A549 (cell line): Measurements from ENCODE around the gene SPATA45. TPM values are rescaled to one million over a fixed set of nuclear protein-coding genes. Genes with fewer than 3 reads are reported as not detected.

Experiments
- ATAC-seq, 2 experiments: fragments of 200-7000 bp in 1 of 2; fragments of >200 bp in 1 of 2; cut with Nextera tagmentation in 1 of 2; cut with Tn5 transposase in 1 of 2; 3 replicates each; pipeline versions ENCODE4 v1.8.0 to v1.9.1; 2018 to 2020; ENCODE audit warnings: mild to moderate bottlenecking in 1 of 2, moderate library complexity in 1 of 2
- CTCF ChIA-PET: fragments of 300-600 bp; sonication (Branson Sonifier 250); formaldehyde crosslinking; extraction: SDS; loops from one replicate; lab custom pipeline; 2021; ENCODE audit warnings: antibody characterized with exemption, inconsistent platforms; lab: Yijun Ruan, JAX
- POLR2A ChIA-PET: fragments of 350-600 bp; formaldehyde crosslinking; extraction: SDS; loops from one replicate; lab custom pipeline; 2021; ENCODE audit warnings: antibody characterized with exemption, inconsistent platforms; lab: Yijun Ruan, JAX
- DNase-seq, 2 experiments: peaks; one replicate each; pipeline versions ENCODE4 v3.0.0 to v3.0.0-alpha.2; 2011 to 2016; ENCODE audit warnings: low read depth in 1 of 2, low spot score in 1 of 2
- FAIRE-seq: peaks from 2 replicates; lab custom pipeline; 2011; peaks lifted over from hg19 to GRCh38; lab: Jason Lieb, UNC
- H3K27ac ChIP-seq, 2 experiments: fragments of >200 bp; sonication (Bioruptor Twin); formaldehyde crosslinking; 3 replicates each; pipeline ENCODE4 v1.5.1; 2016 to 2017
- H3K4me1 ChIP-seq: fragments of >200 bp; sonication (Bioruptor Twin); formaldehyde crosslinking; 3 replicates; pipeline ENCODE4 v1.6.1; 2016
- H3K4me2 ChIP-seq: fragments of >200 bp; sonication (Bioruptor Twin); formaldehyde crosslinking; 3 replicates; pipeline ENCODE4 v1.6.1; 2016
- H3K4me3 ChIP-seq: fragments of >200 bp; sonication (Bioruptor Twin); formaldehyde crosslinking; 3 replicates; pipeline ENCODE4 v1.5.1; 2016
- H3K9me3 ChIP-seq: fragments of >200 bp; sonication (Bioruptor Twin); formaldehyde crosslinking; 3 replicates; pipeline ENCODE4 v1.6.1; 2016
- ATOH8 ChIP-seq: fragments of 250-450 bp; sonication (Bioruptor Pico); IDR thresholded peaks from 2 replicates; pipeline ENCODE4 v1.5.0; 2020; ENCODE audit warnings: low read depth, mild to moderate bottlenecking, moderate library complexity
- CBX2 ChIP-seq: fragments of 200-600 bp; sonication (generic); IDR thresholded peaks from 2 replicates; pipeline ENCODE4 v1.6.1; 2016; ENCODE audit warnings: low read depth, mild to moderate bottlenecking, borderline replicate concordance
- CBX8 ChIP-seq: fragments of 200-600 bp; sonication (generic); IDR thresholded peaks from 2 replicates; pipeline ENCODE4 v1.6.1; 2016
- CEBPB ChIP-seq, 2 experiments: fragments of >200 bp in 1 of 2; sonication (Bioruptor Twin) in 1 of 2; formaldehyde crosslinking in 1 of 2; IDR thresholded peaks; 2 replicates each; pipeline ENCODE4 v1.6.1; 2012 to 2016
- CHD2 ChIP-seq: fragments of 150-350 bp; IDR thresholded peaks from 2 replicates; pipeline ENCODE4 v1.6.1; 2014; ENCODE audit warnings: low read length; ENCODE audit not compliant: partially characterized antibody
- CHD4 ChIP-seq: fragments of 200-600 bp; sonication (generic); IDR thresholded peaks from 2 replicates; pipeline ENCODE4 v1.6.1; 2016; ENCODE audit warnings: antibody characterized with exemption, mild to moderate bottlenecking, borderline replicate concordance
- EP300 ChIP-seq, 2 experiments: fragments of >200 bp; sonication (Bioruptor Twin); formaldehyde crosslinking; IDR thresholded peaks; 2 replicates in 1 of 2; 3 replicates in 1 of 2; pipeline ENCODE4 v1.6.1; 2016 to 2017
- FOSB ChIP-seq: fragments of 250-450 bp; sonication (Bioruptor Pico); IDR thresholded peaks from 2 replicates; pipeline ENCODE4 v1.5.0; 2020; ENCODE audit warnings: mild to moderate bottlenecking, moderate library complexity
- FOSL2 ChIP-seq, 2 experiments: fragments of 450-650 bp in 1 of 2; fragments of >200 bp in 1 of 2; sonication (Bioruptor Twin) in 1 of 2; formaldehyde crosslinking; IDR thresholded peaks; 2 replicates each; pipeline versions ENCODE4 v1.5.0 to v1.6.1; 2016 to 2020; ENCODE audit warnings: mild to moderate bottlenecking in 1 of 2, moderate library complexity in 1 of 2
- FOXS1 ChIP-seq: fragments of 250-450 bp; sonication (Bioruptor Pico); IDR thresholded peaks from 2 replicates; pipeline ENCODE4 v1.5.0; 2020; ENCODE audit warnings: mild to moderate bottlenecking, moderate library complexity
- GATA3 ChIP-seq: IDR thresholded peaks from 2 replicates; pipeline ENCODE4 v1.6.1; 2012; ENCODE audit warnings: borderline replicate concordance
- HDAC2 ChIP-seq: fragments of 200-600 bp; sonication (generic); IDR thresholded peaks from 2 replicates; pipeline ENCODE4 v1.6.1; 2016
- HOXB5 ChIP-seq: fragments of 250-450 bp; sonication (Bioruptor Pico); IDR thresholded peaks from 2 replicates; pipeline ENCODE4 v1.5.0; 2020; ENCODE audit warnings: mild to moderate bottlenecking, moderate library complexity
- JUN ChIP-seq, 2 experiments: fragments of >200 bp; sonication (Bioruptor Twin); formaldehyde crosslinking; IDR thresholded peaks; 2 replicates in 1 of 2; 3 replicates in 1 of 2; pipeline ENCODE4 v1.6.1; 2016 to 2017
- JUNB ChIP-seq: fragments of >200 bp; sonication (Bioruptor Twin); formaldehyde crosslinking; IDR thresholded peaks from 2 replicates; pipeline ENCODE4 v1.6.1; 2016
- NFE2L2 ChIP-seq: fragments of 150-350 bp; conservative IDR thresholded peaks from 2 replicates; pipeline ENCODE4 v1.6.1; 2014; ENCODE audit warnings: low read length
- NPAS2 ChIP-seq: fragments of 250-450 bp; sonication (Bioruptor Pico); IDR thresholded peaks from 2 replicates; pipeline ENCODE4 v1.8.0; 2022; ENCODE audit warnings: mild to moderate bottlenecking, moderate library complexity, borderline replicate concordance
- POLR2A ChIP-seq: IDR thresholded peaks from 2 replicates; pipeline ENCODE4 v1.6.1; 2012; ENCODE audit warnings: mild to moderate bottlenecking, low read length
- RARB ChIP-seq: fragments of 250-450 bp; sonication (Bioruptor Pico); IDR thresholded peaks from 2 replicates; pipeline ENCODE4 v1.8.0; 2021; ENCODE audit warnings: mild to moderate bottlenecking, moderate library complexity
- RCOR1 ChIP-seq: fragments of 150-350 bp; IDR thresholded peaks from 2 replicates; pipeline ENCODE4 v1.6.1; 2014; ENCODE audit warnings: antibody characterized with exemption, low read length, low read depth
- RNF2 ChIP-seq: fragments of 200-600 bp; sonication (generic); IDR thresholded peaks from 2 replicates; pipeline ENCODE4 v1.6.1; 2016; ENCODE audit warnings: low read depth, mild to moderate bottlenecking, antibody characterized with exemption, moderate library complexity, borderline replicate concordance
- SMC3 ChIP-seq: fragments of >200 bp; sonication (Bioruptor Twin); formaldehyde crosslinking; IDR thresholded peaks from 3 replicates; pipeline ENCODE4 v1.6.1; 2018; ENCODE audit warnings: inconsistent platforms
- SREBF2 ChIP-seq: fragments of 450-650 bp; IDR thresholded peaks from 2 replicates; pipeline ENCODE4 v1.6.1; 2014; ENCODE audit warnings: mild to moderate bottlenecking, moderate library complexity
- ZC3H11A ChIP-seq: fragments of 450-650 bp; IDR thresholded peaks from 2 replicates; pipeline ENCODE4 v1.6.1; 2014; ENCODE audit warnings: antibody characterized with exemption, mild to moderate bottlenecking
- ZFP36 ChIP-seq: fragments of 450-650 bp; IDR thresholded peaks from 2 replicates; pipeline ENCODE4 v1.6.1; 2014; ENCODE audit warnings: borderline replicate concordance; ENCODE audit not compliant: partially characterized antibody
- WGBS: methylation state at CpG from one replicate; pipeline ENCODE4 v1.1.6; 2017; ENCODE audit errors: missing lambda C conversion rate; 5-methylcytosine and 5-hydroxymethylcytosine counted together
- polyA plus RNA-seq, 4 experiments: library from polyadenylated mRNA; depleted of rRNA in 3 of 4; stranded (reverse); fragments of >200 nt; fragmentation: RNase III in 1 of 4; extraction: RNeasy Plus Mini Kit Qiagen cat#74134 plus additional on column Dnase treatment in 1 of 4; gene quantifications; 2 replicates in 3 of 4; 3 replicates in 1 of 4; pipeline ENCODE4 v1.2.3, GENCODE V29; 2011 to 2017
- TF ChIP-seq, protein P1 (sequence below): fragments of >200 bp; sonication (Bioruptor Twin); formaldehyde crosslinking; IDR thresholded peaks from 3 replicates; pipeline ENCODE4 v1.5.1; 2016
- TF ChIP-seq, protein P2 (sequence below): fragments of 450-650 bp; IDR thresholded peaks from 2 replicates; pipeline ENCODE4 v1.6.1; 2014; ENCODE audit warnings: antibody characterized with exemption
- TF ChIP-seq, protein P3 (sequence below): fragments of >200 bp; sonication (Bioruptor Twin); formaldehyde crosslinking; IDR thresholded peaks from 2 replicates; pipeline ENCODE4 v1.6.1; 2016

Gene SPATA45
- polyA plus RNA-seq, 2 of the 4 experiments (the other 2 are of a cell fraction): 0.18 TPM; not detected in 1

- TF ChIP-seq, protein P1, sequence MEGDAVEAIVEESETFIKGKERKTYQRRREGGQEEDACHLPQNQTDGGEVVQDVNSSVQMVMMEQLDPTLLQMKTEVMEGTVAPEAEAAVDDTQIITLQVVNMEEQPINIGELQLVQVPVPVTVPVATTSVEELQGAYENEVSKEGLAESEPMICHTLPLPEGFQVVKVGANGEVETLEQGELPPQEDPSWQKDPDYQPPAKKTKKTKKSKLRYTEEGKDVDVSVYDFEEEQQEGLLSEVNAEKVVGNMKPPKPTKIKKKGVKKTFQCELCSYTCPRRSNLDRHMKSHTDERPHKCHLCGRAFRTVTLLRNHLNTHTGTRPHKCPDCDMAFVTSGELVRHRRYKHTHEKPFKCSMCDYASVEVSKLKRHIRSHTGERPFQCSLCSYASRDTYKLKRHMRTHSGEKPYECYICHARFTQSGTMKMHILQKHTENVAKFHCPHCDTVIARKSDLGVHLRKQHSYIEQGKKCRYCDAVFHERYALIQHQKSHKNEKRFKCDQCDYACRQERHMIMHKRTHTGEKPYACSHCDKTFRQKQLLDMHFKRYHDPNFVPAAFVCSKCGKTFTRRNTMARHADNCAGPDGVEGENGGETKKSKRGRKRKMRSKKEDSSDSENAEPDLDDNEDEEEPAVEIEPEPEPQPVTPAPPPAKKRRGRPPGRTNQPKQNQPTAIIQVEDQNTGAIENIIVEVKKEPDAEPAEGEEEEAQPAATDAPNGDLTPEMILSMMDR: no peak
- TF ChIP-seq, protein P2, sequence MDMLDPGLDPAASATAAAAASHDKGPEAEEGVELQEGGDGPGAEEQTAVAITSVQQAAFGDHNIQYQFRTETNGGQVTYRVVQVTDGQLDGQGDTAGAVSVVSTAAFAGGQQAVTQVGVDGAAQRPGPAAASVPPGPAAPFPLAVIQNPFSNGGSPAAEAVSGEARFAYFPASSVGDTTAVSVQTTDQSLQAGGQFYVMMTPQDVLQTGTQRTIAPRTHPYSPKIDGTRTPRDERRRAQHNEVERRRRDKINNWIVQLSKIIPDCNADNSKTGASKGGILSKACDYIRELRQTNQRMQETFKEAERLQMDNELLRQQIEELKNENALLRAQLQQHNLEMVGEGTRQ: no peak
- TF ChIP-seq HOXB5 (CRISPR knock-in tag) (no peak), ZC3H11A (no peak), RARB (CRISPR knock-in tag) (no peak), RNF2 (no peak)
- TF ChIP-seq, protein P3, sequence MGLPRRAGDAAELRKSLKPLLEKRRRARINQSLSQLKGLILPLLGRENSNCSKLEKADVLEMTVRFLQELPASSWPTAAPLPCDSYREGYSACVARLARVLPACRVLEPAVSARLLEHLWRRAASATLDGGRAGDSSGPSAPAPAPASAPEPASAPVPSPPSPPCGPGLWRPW: no peak
Observed at GRCh38 chr1:212819726-212820125, 27.7 kb downstream of the SPATA45 start (continued).

- Histone ChIP-seq H3K4me3 (no peak overlapping the region), H3K27ac (peak overlapping the region; percentile 70 to 75), H3K4me2 (peak overlapping the region; percentile 57), H3K9me3 (no peaks in the 10 kb centered on the region), H3K4me1 (peaks cover 46% of the 10 kb centered on the region)
- DNase-seq (peak in 1 of 2 experiments; percentile 72), FAIRE-seq (peak; percentile 13), ATAC-seq (peak; percentile 47 to 82; a peak in 4 of 6 replicates)
- 32% methylated on average over 3 of the region's 3 CpGs for WGBS
- no peak for TF ChIP-seq NFE2L2
- no peak for TF ChIP-seq CHD4
- no peak for TF ChIP-seq CHD2
- TF ChIP-seq GATA3: peak; percentile 56; the same call in 1 of the 2 replicates
- TF ChIP-seq POLR2A: no peak
- no peak for TF ChIP-seq CBX2
- TF ChIP-seq FOSL2 (IDR thresholded peaks at IDR 0.05): no peak
- peak; percentile 79 for TF ChIP-seq FOSL2 (CRISPR knock-in tag; IDR thresholded peaks at IDR 0.05)
- no peak for TF ChIP-seq RCOR1
- TF ChIP-seq JUNB: peak; percentile 36; the same call in 1 of the 2 replicates
- TF ChIP-seq NPAS2: no peak
- TF ChIP-seq ZFP36: no peak
- TF ChIP-seq FOXS1: no peak
- TF ChIP-seq SMC3: no peak
- no peak for TF ChIP-seq CBX8
- TF ChIP-seq FOSB (CRISPR knock-in tag): no peak
- peak in 1 of 2 experiments; percentile 36; a peak in 1 of 5 replicates for TF ChIP-seq JUN (IDR thresholded peaks at IDR 0.05)
- TF ChIP-seq CEBPB (IDR thresholded peaks at IDR 0.05): peak in 1 of 2 experiments; percentile 26; a peak in 1 of 4 replicates
- no peak for TF ChIP-seq ATOH8 (CRISPR knock-in tag)
- TF ChIP-seq EP300 (IDR thresholded peaks at IDR 0.05): no peak
- TF ChIP-seq SREBF2: no peak
- TF ChIP-seq HDAC2: no peak
- ChIA-PET POLR2A (no interaction called here), CTCF (no interaction called here)
Observed at GRCh38 chr1:212816567-212817278, 30.7 kb downstream of the SPATA45 start.
